Heart right ventricle (tissue), 16 donors: Measurements from ENCODE around the gene SPIN2A. TPM values are rescaled to one million over a fixed set of nuclear protein-coding genes. Genes with fewer than 3 reads are reported as not detected.
"Not testable (repeated sequence)": the region's sequence is repeated elsewhere in the genome, so short reads cannot be mapped to it uniquely, and the experiment has no call there.

Source experiments
- ATAC-seq, 8 donors: fragments of 200-7000 bp; cut with Tn5 transposase; one replicate each; pipeline ENCODE4 v1.9.1; 2020; ENCODE audit warnings: mild to moderate bottlenecking in 8 of 8, moderate library complexity in 8 of 8, moderate number of reproducible peaks in 1 of 8
- DNase-seq, 2 donors: peaks; one replicate each; pipeline ENCODE4 v3.0.0-alpha.2; 2020
- H3K27ac ChIP-seq, 10 donors: fragments of 200-600 bp; sonication (generic) in 2 of 10; one replicate each; pipeline versions ENCODE4 v1.5.0 to v1.8.0; 2020 to 2022; ENCODE audit warnings: mild to moderate bottlenecking in 3 of 10
- H3K27me3 ChIP-seq, 7 donors: fragments of 200-600 bp; one replicate each; pipeline ENCODE4 v1.8.0; 2021 to 2022; ENCODE audit warnings: mild to moderate bottlenecking in 2 of 7
- H3K36me3 ChIP-seq, 9 donors: fragments of 200-600 bp; sonication (generic) in 1 of 9; one replicate each; pipeline versions ENCODE4 v1.5.0 to v1.8.0; 2020 to 2022; ENCODE audit warnings: mild to moderate bottlenecking in 2 of 9
- H3K4me1 ChIP-seq, 9 donors: fragments of 200-600 bp; sonication (generic) in 1 of 9; one replicate each; pipeline versions ENCODE4 v1.5.0 to v1.8.0; 2020 to 2022; ENCODE audit warnings: mild to moderate bottlenecking in 4 of 9
- H3K4me3 ChIP-seq, 10 donors: fragments of 200-600 bp; sonication (generic) in 2 of 10; one replicate each; pipeline versions ENCODE4 v1.5.0 to v1.8.0; 2020 to 2022; ENCODE audit warnings: mild to moderate bottlenecking in 7 of 10, moderate library complexity in 2 of 10
- H3K9me3 ChIP-seq, 11 donors: fragments of 200-600 bp in 10 of 11; sonication (generic) in 2 of 11; one replicate each; pipeline versions ENCODE4 v1.5.0 to v1.8.0; 2013 to 2022; ENCODE audit warnings: mild to moderate bottlenecking in 2 of 11, control low read depth in 1 of 11, moderate library complexity in 1 of 11
- CTCF ChIP-seq, 9 donors: fragments of 200-600 bp; sonication (generic) in 2 of 9; IDR thresholded peaks; one replicate each; pipeline versions ENCODE4 v1.5.0 to v1.8.0; 2021 to 2022; ENCODE audit warnings: antibody characterized with exemption in 9 of 9, mild to moderate bottlenecking in 5 of 9, moderate library complexity in 1 of 9
- WGBS, 2 donors: extraction: QIAGEN DNeasy Blood & Tissue Kit; methylation state at CpG; one replicate each; pipeline ENCODE4 v1.1.7; 2013; ENCODE audit warnings: inconsistent platforms in 1 of 2; 5-methylcytosine and 5-hydroxymethylcytosine counted together
- intact Hi-C, 10 donors: fragments of 100-400 bp; cut with DNase I; formaldehyde crosslinking; loops; one replicate each; pipeline versions ENCODE4 v1.11.1 to v1.14.2; 2022
- polyA plus RNA-seq, 2 donors: library from polyadenylated mRNA; stranded (reverse); fragments of 200-250 nt; gene quantifications; one replicate each; pipeline ENCODE4 v1.2.3, GENCODE V29; 2013
- total RNA-seq, 10 donors: library from RNA; stranded (reverse); fragmentation: NEBNext Ultra II Directional in 3 of 10; extraction: Animal tissue kit (Norgen Biotek cat#: 25700) in 3 of 10; gene quantifications; one replicate each; pipeline versions ENCODE4 v1.2.1 to v1.2.4, GENCODE V29; 2021 to 2023
- donor health status: Arrhythmogenic right ventricular cardiomyopathy.
- donor health status: ischemic (EF 13 %, LVEDD 7.1; RV severe dilation, severe dysfunction).
- donor health status: healthy with polysubstance abuse.
- donor health status: DM: no; HTN: yes; CAD: no.
- donor health status: DM: no; HTN: no; CAD: no.
- donor health status: ischemic (EF 25% LVEDD 6.9; RV normal size, moderate dysfunction).
- donor health status: ischemic (EF 25% LVEDD 5.7; RV mildly dilated, moderate dysfunction).
- donor health status: healthy.
- donor health status: DM: yes; HTN: yes; CAD: no.
- donor health status: Ischemic cardiomyopathy.
- donor health status: ischemic (EF 35%, LVEDD 5.7; RV mildly dilated, moderate dysfunction).
- donor health status: nonischemic (EF 11% LVEDD 7.7; RV severe dilation, severe dysfunction).
- donor health status: DM: yes; HTN: yes; CAD: no.
- donor health status: PGD.
- donor health status: ischemic (EF 29% LVEDD 5.4; RV normal size, mild dysfunction).
- donor health status: nonischemic (EF 23%, LVEDD 6.1; RV moderate dilation, normal function).

Gene SPIN2A
- total and polyA plus RNA-seq, 12 donors = 0.13 to 0.66 (median 0.30) TPM; not detected in 1

- intact Hi-C loops = loop anchor here in 1 of 10 donors (10.0 kb wide), 1 partner anchor 357 kb away; no protein-coding TSS in a partner anchor
- H3K27ac ChIP-seq = peak overlapping the region in 9 of 10 donors; percentile 58 to 89 (median 81)
- ATAC-seq (no peak), DNase-seq (no peak)
- peaks cover 0 to 7% (median 0%) of the 10 kb centered on the region in 11 donors for H3K9me3 ChIP-seq
- no peak for TF ChIP-seq CTCF (IDR thresholded peaks at IDR 0.05)
- H3K4me3 ChIP-seq = peak overlapping the region; percentile 41 to 75 (median 68)
- WGBS, 2 donors = 1 to 3% methylated on average over 10 of the region's 10 CpGs
- peaks cover 0 to 9% (median 0%) of the 10 kb centered on the region in 9 donors for H3K4me1 ChIP-seq
- peaks cover 0 to 15% (median 0%) of the 10 kb centered on the region in 9 donors for H3K36me3 ChIP-seq
- peaks cover 0 to 4% (median 0%) of the 10 kb centered on the region in 7 donors for H3K27me3 ChIP-seq
Observed at GRCh38 chrX:57121816-57122215, 15.4 kb downstream of the SPIN2A start.

- intact Hi-C loops = loop anchor here in 1 of 10 donors (10.0 kb wide), 1 partner anchor 356 kb away; no protein-coding TSS in a partner anchor
- H3K27me3 ChIP-seq = no peaks in the 10 kb centered on the region
- ATAC-seq = peak; percentile 98 to 100 (median 99)
- H3K4me3 ChIP-seq = peak within 1 kb of the TSS; percentile 41 to 75 (median 68)
- WGBS, 2 donors = 0% methylated on average over 29 to 41 of the region's 43 CpGs
- peaks cover 0 to 9% (median 0%) of the 10 kb centered on the region in 9 donors for H3K4me1 ChIP-seq
- H3K27ac ChIP-seq = peak within 1 kb of the TSS; percentile 29 to 89 (median 80)
- peaks cover 0 to 7% (median 0%) of the 10 kb centered on the region in 11 donors for H3K9me3 ChIP-seq
- peak in 3 of 9 donors; percentile 14 to 27 (median 25) for TF ChIP-seq CTCF (IDR thresholded peaks at IDR 0.05)
- H3K36me3 ChIP-seq = peaks cover 0 to 15% (median 0%) of the 10 kb centered on the region in 9 donors
- peak; percentile 79 to 82 for DNase-seq
Observed at GRCh38 chrX:57121162-57121755, 15.9 kb downstream of the SPIN2A start, which contains the start of gene SPIN2B. TSS of gene SPIN2B (minus strand) at chrX:57121548.

GRCh38 chrX:57120619-57121161 is 16.5 kb downstream of the SPIN2A start:
- peak in 1 of 2 donors; percentile 3 for DNase-seq
- WGBS, 2 donors = 0 to 1% methylated on average over 5 to 10 of the region's 12 CpGs
- Histone ChIP-seq H3K36me3 (peaks cover 0 to 17% (median 0%) of the 10 kb centered on the region in 9 donors), H3K4me3 (peak overlapping the region; percentile 41 to 75 (median 68)), H3K27ac (peak overlapping the region in 9 of 10 donors; percentile 58 to 89 (median 81))
- H3K4me1 ChIP-seq, H3K27me3 ChIP-seq, H3K9me3 ChIP-seq: not testable (repeated sequence)
- intact Hi-C loops = loop anchor here in 1 of 10 donors (10.0 kb wide), 1 partner anchor 356 kb away; no protein-coding TSS in a partner anchor
- peak; percentile 13 to 70 (median 54) for ATAC-seq

GRCh38 chrX:57119416-57119815 is 17.8 kb downstream of the SPIN2A start:
- DNase-seq (no peak), ATAC-seq (no peak)
- H3K27ac ChIP-seq = no peak overlapping the region
- H3K36me3 ChIP-seq = peaks cover 0 to 23% (median 0%) of the 10 kb centered on the region in 9 donors
- peaks cover 0 to 9% (median 0%) of the 10 kb centered on the region in 9 donors for H3K4me1 ChIP-seq
- WGBS, 2 donors = 96 to 98% methylated on average over 1 of the region's 1 CpG
- H3K9me3 ChIP-seq = peaks cover 0 to 7% (median 0%) of the 10 kb centered on the region in 11 donors
- no peak for TF ChIP-seq CTCF (IDR thresholded peaks at IDR 0.05)
- no peak overlapping the region for H3K4me3 ChIP-seq
- H3K27me3 ChIP-seq = no peaks in the 10 kb centered on the region
- intact Hi-C loops = no loop called here

GRCh38 chrX:57117566-57117965 is 19.6 kb downstream of the SPIN2A start:
- H3K4me1 ChIP-seq, H3K4me3 ChIP-seq, ATAC-seq, DNase-seq, H3K9me3 ChIP-seq, H3K27me3 ChIP-seq, intact Hi-C loops, H3K27ac ChIP-seq: not testable (repeated sequence)
- WGBS, 2 donors = 54 to 72% methylated on average over 3 to 4 of the region's 4 CpGs
- H3K36me3 ChIP-seq = peaks cover 0 to 32% (median 0%) of the 10 kb centered on the region in 9 donors
